GM23338 (cell line): Measurements from ENCODE around the gene USF2.

Experiments
- CTCF ChIP-seq, 2 experiments: fragments of 200-600 bp in 1 of 2; sonication (generic) in 1 of 2; conservative IDR thresholded peaks; 2 replicates each; pipeline versions ENCODE4 v1.5.1 to v1.6.1; 2016 to 2017; ENCODE audit warnings: antibody characterized with exemption in 2 of 2, low read depth in 2 of 2, mild to moderate bottlenecking in 2 of 2, moderate library complexity in 1 of 2
- EZH2 ChIP-seq: fragments of 200-600 bp; sonication (generic); IDR thresholded peaks from one replicate; pipeline ENCODE4 v1.8.0; 2017; ENCODE audit warnings: antibody characterized with exemption, mild to moderate bottlenecking, low read depth; ENCODE audit not compliant: unreplicated experiment
- EZH2phosphoT487 ChIP-seq: fragments of 200-600 bp; sonication (generic); IDR thresholded peaks from one replicate; pipeline ENCODE4 v1.8.1; 2018; ENCODE audit warnings: antibody characterized with exemption; ENCODE audit not compliant: unreplicated experiment
- POLR2AphosphoS5 ChIP-seq: IDR thresholded peaks from 2 replicates; pipeline ENCODE4 v1.6.1; 2016; ENCODE audit warnings: antibody characterized with exemption, low read depth
- STAT1 ChIP-seq: IDR thresholded peaks from one replicate; pipeline ENCODE4 v1.6.1; 2016; ENCODE audit warnings: antibody characterized with exemption; ENCODE audit not compliant: unreplicated experiment

- TF ChIP-seq CTCF (conservative IDR thresholded peaks at IDR 0.05; ENCODE audit: low read depth in 2 of 2) (no peak), EZH2 (no peak), POLR2AphosphoS5 (no peak), STAT1 (no peak), EZH2phosphoT487 (no peak)
These were observed 42.0 kb upstream of the USF2 start for GRCh38 chr19:35226748-35227147.
